Suppressor macrophage treated with lipopolysaccharide for 4 hours (primary cell): ENCODE measurements around the gene COPRS.

Source experiments
- DNase-seq: peaks from one replicate; pipeline ENCODE4 v3.0.0-alpha.2; 2020

COPRS gene, protein sequence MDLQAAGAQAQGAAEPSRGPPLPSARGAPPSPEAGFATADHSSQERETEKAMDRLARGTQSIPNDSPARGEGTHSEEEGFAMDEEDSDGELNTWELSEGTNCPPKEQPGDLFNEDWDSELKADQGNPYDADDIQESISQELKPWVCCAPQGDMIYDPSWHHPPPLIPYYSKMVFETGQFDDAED

DNA sequence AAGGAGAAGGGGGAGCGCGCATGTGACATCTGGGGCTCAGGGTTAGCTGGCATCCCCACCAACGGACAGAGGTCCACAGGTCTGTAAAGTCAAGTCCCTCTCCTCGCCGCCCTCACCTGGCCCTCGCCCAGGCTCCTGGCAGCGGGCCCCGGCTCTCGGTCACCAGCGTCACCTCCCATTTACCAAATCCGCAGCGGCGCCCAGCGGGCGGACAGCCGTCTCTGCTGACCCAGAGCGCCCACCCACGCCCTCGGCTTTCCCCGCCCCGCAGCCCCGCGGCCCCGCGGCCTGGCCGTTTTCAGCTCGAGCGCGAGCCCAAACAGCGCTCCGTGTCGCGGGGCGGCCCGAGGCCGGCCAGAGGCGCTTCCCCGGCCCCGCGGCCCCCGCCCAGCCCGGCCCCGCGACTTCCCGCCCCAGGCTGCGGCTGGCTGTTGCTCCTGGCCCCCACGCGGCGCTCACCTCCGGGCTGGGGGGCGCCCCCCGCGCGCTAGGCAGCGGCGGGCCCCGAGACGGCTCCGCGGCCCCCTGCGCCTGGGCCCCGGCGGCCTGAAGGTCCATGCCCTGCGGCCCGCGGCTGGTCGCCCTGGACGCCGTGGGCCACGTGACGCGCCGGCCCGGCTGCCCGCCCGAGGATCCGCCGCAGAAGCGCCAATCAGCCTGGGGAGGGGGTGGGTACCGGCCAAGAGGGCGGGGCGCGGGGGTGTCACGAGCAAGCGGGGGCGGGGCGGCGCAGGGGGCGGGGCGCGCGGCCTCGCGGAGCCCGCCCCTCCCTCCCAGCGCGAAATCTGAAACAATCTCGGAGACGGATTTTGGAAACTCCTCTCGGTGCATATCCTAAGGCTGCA, at the start of gene COPRS:
TSS of gene COPRS (minus strand) at position 603 of the 845 bp plus-strand sequence. CDS start at position 558, 45 bp downstream.
- DNase-seq = peak; percentile 95

DNA sequence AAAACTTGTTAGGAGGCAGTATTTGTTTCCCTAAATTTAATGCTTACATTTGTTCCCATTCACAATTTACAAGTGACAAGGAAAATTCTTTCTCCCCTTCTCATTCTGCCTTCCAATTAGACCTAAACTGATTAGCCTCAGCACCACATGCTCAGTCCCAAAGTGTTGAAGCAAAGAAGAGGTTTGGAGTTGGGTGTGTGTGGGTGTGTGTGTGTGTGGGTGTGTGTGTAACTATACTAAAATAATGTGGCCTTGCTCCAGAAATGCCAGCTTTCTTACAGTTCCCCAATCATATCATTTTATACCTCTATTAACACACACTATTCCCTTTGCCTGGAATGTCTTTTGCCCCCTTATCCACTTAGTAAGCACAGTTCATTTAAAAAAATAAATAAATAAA, 49.3 kb upstream of the COPRS start:
- no peak for DNase-seq

DNA sequence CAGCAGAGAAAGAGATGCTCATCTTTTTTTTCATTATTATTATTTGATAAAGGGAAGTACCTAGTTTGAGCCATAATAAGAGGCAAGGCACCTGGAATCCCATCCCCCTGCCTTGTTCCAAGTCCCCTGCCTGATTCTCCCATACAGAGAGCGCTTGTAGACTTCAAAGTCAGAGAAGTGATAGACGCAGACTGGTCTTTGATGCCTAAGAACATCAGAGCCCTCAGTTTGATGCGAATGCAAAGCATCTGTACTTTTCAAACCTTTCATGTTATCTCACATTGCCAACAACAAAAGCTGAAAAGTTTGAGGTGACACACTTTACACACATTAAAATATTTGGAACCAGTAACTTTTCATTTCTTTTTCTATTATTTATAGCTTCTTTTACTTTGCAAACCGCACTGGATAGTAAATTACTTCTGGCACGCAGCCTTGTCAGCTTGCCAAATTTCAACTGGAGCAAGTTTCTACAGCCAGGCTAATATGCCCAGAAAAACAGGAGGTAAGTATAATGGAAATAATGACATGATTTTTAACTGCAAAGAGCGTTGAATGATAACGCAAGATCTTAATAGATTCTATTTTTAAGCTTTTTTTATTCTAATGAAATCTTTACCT, 48.4 kb upstream of the COPRS start:
- no peak for DNase-seq

DNA sequence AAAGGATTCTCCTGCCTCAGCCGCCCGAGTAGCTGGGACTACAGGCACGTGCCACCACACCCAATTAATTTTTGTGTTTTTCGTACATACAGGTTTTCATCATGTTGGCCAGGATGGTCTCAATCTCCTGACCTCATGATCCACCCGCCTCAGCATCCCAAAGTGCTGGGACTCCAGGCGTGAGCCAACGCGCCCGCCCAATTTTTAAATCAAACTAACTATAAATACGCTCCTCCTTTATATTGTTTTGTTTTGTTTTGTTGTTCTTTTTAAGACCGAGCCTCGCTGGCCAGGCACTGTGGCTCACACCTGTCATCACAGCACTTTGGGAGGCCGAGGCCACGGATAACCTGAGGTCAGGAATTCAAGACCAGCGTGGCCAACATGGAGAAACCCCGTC, 44.4 kb upstream of the COPRS start:
- no peak for DNase-seq

DNA sequence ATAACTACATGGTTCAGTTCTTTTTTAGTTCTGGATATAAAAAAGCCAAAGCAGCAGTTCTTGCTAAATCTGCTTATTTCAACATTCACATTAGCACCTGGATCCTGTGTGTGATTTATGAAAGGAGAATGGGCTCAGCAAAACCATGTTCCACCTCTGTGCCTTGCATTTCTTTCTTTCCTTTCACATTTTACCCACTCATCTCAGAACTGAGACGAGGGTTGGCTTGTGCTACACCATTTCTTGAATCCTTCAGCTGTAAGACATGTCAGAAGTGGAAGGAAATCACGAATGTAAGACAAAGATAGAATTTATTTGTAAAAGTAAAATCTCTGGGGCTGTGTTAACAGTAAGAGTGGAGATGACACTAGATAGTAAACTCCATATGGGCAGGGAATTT, 43.6 kb upstream of the COPRS start:
- DNase-seq = no peak

DNA sequence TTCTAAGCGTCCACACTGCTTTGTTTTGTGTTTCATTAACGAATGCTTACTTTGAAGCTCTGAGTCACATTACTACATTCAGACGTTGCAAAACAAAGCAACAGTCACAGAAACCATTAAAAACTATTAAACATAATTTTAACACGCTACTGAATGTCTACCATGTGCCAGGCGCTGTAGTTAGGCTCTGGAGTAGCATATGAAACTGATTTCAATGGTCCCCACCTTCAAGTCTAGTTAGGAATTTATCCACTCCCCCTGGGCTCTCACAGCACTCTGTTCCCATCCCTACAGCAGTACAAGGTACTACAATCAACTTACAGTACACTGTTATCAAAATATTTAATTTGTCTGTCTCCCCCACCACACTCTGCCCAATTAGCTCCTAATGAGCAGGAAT, 41.8 kb upstream of the COPRS start:
- peak; percentile 26 for DNase-seq

DNA sequence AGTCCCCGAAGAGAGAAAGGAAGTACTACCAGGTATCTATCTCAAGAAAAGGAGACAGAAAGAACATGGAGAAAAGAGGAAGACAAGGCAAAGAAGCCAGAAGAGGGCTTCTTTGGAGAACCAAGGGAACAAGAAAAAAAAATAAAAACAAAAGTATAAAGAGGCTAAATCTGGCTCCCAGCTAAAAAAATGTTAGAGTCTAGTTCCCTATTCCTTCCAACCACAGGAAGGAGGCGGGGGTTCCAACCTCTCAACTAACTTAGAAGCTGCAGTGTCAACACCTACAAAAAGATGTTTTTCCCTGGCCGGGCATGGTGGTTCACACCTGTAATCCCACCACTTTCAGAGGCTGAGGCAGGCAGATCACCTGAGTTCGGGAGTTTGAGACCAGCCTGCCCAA, 29.1 kb upstream of the COPRS start:
- DNase-seq = peak; percentile 65

DNA sequence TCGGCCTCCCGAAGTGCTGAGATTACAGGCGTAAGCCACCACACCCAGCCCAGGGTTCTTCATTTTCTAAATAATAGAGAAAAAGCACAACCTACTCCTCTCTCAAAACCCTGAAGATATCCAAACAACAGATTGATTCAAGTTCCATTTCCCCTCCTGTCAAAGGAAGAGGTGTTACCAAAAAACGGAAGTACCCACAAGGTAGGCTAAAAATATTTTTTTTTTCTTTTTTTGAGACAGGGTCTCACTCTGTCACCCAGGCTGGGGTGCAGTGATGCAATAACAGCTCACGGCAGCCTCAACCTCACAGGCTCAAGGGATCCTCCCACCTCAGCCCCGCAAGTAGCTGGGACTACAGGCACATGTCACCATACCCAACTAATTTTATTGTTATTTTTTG, 23.5 kb upstream of the COPRS start:
- DNase-seq = no peak

DNA sequence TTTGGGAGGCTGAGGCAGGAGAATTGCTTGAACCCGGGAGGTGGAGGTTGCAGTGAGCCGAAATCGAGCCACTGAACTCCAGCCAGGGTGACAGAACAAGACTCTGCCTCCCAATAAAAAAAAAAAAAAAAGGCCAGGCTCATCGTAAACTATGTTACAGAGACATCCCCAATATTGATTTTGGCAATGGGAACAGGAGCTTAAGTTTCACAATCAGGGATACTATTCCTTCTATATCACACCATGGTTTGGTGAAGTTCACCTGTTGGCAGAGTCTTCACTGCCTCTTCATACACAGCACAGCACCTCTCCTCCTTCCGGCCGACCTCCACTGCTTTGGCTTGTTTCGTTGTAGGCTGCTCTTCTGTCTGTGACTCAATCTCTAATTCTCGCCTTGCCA, 21.3 kb upstream of the COPRS start:
- DNase-seq = no peak

DNA sequence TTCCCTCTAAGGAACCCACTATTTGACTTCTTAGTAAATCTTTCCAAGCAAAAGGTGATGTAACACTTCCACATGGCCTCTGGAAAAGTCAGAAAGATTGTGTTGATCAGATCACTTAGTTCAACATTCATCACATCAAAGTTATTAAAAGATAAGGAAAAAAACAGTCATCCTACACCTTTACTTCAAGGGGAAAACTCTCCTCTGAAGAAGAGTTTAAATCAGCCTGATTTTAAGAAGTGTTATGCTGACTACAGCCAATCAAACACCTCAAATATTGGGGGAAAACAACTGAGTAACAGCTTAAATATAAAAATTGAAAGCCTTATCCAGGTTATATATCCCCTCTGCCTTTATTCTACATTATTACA, 19.6 kb upstream of the COPRS start:
- DNase-seq = no peak

DNA sequence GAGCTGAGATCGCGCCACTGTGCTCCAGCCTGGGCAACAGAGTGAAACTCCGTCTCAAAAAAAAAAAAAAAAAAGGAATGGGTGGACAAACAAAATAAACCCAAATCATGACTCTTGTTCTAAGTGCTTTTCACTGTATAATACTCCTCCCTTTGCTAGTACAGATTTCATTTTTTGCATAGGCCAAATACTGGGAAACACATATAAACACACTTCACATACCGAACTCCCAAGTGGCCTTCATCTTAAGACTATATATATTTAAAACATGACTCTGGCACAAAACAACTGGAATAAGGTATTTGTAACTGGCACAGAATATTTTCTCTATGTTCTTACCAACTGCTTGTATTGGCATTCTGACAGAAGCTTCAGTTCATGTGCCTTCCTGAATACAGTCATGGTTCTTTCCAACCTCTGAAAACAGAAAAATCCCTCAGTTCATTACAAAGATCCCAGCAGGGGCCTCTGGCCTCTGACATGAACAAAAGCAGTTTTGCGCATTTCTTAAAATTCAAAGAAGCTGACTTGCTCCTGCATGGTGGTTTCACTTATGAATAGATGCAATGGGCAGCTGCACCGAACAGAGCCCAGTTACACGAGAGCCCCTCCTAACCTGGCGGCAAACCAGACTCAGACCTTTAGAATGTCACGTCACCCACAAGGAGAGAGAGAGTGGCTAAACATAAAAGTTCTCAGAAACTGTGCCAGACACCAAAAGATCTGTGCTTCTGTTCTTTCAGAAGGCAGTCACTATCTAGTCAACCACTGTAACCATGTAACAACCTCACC, 19.1 kb upstream of the COPRS start:
- DNase-seq = no peak

DNA sequence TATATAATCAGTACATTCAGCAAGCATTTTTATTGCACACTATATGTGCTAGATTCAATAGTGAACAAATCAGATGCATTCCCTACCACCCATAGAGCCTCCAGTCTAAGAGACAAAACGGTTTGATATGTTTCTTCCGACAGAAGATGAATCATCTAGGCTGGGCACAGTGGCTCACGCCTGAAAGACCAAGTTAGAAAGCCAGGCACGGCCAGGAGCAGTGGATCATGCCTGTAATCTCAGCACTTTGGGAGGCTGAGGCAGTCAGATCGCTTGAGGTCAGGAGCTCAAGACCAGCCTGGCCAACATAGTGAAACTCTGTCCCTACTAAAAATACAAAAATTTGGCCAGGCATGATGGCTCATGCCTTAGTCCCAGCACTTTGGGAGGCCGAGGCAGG, 18.3 kb upstream of the COPRS start:
- no peak for DNase-seq

DNA sequence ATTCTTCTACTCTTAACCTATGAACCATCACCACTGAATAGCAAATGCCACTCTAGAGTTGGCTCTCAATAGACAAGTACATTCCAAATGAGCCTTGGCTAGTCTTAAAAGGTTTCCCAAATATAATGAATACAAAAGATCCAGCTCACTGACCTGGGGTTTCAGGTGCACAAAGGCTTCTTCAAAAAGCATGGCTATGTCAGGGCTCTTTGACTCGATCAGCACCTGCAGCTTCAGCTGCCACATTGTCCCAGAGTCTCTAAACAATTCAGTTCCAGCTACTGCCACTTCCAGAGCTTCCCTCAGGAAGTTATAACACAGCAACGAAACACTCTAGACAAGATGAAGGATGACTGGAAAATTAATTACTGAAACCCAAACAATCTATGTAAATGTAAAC, 16.0 kb upstream of the COPRS start:
- DNase-seq = no peak

DNA sequence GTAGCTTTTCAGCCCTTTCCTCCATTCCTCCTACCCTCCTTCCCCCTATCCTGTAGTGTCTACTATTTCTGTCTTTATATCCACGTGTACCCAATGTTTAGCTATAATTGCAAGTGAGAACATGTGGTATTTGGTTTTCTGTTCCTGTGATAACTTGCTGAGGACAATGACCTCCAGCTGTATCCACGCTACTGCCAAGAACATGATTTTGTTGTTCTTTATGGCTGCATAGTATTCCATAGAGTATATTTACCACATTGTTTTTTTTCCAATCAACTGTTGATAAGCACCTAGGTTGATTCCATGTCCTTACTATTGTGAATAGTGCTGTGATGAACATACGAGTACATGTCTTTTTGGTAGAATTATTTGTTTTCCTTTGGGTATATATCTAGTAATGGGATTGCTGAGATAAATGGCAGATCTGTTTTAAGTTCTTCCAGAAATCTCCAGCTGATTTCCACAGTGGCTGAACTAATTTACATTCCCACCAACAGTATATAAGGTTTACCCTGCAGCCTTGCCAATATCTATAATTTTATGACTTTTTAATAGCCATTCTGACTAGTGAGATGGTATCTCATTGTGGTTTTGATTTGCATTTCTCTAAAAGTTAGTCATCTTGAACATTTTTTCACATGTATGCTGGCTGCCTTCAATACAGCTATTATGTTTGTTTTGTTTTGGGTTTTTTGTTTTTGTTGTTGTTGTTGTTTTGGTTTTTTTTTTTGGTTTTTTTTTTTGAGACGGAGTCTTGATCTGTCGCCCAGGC, 10.9 kb upstream of the COPRS start:
- DNase-seq = no peak

DNA sequence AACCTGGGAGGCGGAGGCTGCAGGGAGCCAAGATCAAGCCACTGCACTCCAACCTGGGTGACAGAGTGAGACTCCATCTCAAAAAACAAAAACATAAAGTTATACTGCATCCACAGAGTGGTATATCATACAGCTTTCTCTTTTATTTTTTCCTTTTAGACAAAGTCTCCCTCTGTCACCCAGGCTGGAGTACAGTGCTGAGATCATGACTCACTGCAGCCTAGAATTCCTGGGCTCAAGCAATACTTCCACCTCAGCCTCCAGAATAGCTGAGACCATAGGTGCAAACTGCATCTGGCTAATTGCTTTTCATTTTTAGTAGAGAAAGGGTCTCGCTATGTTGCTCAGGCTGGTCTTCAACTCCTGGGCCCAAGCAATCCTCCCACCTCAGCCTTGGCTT, 10.0 kb upstream of the COPRS start:
- no peak for DNase-seq

DNA sequence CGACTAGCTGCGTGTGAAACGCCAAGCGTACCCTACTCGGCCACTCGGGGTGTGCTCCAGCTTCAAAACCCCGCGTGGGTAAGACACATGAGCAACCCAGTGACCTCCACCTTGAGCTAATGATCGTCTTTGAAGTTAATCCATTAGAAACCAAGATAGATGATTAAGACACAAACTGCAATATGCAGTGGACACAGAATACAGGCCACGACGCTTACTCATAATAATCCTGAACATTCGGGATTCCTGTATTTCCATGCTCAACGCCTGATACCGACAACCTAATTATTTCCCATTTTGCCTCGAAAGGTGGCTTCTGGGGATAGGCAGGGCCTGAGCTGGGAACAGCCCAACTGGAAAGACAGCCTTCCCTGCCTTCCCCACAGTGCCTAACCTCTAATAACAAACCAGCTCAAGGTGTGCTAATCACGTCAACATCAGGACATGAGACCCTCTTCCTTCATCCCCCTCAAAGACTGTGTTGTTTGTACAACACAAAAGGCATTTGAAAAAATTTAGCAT, 504 bp upstream of the COPRS start:
- DNase-seq = no peak

DNA sequence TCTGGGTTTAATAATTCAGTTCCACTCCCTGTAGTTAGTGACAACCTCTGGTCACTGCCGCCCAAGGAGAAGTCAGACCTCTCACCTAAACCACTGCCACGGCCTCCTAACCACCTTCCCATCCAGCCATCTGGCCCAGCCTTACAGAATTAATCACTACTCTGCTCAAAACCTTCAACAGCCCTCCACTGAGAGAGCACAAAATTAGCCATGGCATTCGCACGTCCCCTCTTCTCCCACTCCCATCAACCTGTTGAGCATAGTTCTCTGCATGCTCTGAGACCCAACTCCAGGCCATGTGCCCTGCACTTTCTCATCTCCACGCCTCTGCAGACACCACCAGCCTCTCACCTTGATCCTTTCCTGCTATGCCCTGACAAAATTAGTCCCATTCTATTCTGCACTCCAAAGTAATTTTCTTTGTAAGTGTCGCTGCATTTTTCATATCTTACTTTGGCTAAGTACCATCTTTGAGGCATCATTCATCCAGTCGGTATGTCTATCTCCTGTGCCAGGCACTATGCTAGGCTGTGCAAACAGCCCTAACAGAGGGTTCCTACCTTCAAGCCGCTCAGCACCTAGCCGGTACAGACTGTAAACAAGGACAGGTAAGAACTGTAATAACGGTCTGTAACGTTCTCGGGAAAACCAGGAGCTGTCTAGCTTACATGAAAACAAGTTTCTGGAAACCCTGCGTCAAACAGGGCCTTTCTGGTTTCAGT, 963 bp downstream of the COPRS start:
- no peak for DNase-seq

DNA sequence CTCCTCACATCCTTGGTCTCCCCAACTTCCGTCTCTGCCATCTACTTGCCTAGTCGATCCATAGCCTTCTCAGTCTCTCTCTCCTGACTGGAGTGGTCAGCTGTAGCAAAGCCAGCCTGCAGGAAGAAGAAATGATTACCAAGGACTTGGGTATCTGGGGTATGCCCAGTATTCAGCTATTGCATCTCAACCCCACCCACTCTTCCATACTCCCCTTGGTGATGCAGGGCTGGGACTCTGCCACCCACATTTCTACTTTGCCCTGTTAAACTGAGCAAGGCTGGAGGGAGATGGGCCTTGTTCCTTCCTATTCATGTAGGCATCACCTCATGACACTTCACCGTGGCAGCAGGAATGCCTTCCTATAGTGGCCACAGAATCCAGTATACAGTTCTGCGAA, 2.3 kb downstream of the COPRS start:
- no peak for DNase-seq

DNA sequence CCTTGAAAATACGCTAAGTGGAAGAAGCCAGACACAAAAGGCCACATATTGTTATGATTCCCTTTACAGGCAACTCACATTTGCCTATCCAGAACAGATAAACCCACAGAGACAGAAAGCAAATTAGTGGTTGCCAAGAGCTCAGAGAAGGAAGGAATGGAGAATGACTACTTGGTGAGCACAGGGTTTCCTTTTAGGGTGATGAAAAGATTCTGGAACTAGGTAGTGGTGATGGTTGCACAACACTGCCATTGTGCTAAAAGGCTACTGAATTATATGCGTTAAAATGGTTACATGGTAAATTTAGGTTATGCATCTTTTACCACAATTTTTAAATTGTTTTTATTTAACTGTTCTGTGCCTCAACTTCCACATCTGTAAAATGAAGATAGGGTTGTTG, 4.4 kb downstream of the COPRS start:
- DNase-seq = no peak

DNA sequence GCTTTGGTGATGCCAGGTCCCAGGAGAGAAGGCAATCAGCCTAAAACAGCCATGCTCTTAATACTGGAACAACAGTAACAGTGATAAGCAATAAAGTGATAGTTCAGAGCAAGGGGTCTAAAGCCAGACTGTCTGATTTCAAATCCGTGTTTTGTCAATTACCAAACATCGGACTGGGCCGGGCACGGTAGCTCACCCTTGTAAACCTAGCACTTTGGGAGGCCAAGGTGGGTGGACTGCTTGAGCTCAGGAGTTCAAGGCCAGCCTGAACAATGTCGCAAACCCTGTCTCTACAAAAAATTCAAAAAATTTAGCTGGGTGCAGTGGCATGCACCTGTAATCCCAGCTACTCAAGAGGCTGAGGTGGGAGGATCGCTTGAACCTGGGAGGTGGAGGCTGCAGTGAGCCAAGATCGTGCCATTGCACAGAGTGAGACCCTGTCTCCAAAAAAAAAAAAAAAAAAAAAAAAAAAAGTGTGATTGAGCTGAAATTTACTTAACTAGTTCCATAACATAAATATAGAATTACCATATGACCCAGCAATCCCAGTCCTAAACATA, 5.1 kb downstream of the COPRS start:
- DNase-seq = no peak

DNA sequence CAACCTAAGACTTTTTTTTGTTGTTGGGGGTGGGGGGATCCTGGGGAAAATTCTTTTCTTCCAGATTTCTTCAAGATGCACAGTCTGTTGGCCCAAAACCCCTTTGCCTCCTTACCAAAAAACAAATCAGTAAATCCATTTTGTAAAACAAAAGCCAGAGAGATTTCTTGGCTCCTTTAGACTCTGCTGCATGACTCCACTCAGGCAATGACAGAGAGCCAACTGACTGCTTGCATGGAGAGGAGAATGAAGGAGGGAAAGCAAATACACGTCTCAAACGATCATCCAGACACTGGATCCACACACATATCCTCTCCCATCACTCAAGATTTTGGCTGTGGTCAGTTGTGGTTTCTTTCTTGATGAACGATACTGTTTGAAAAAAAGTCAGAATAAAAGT, 13.8 kb downstream of the COPRS start:
- no peak for DNase-seq
